WERI-Rb-1 (cell line): ENCODE results near the gene SUN1.

ENCODE experiments used
- DNase-seq: peaks from one replicate; pipeline ENCODE4 v3.0.0-alpha.2; 2020
- H3K27ac ChIP-seq: fragments of 250-450 bp; sonication (Bioruptor Pico); 2 replicates; pipeline ENCODE4 v1.5.1; 2020; ENCODE audit warnings: mild to moderate bottlenecking, moderate library complexity
- H3K27me3 ChIP-seq: fragments of 250-450 bp; sonication (Bioruptor Pico); 2 replicates; pipeline ENCODE4 v1.5.1; 2021; ENCODE audit warnings: mild to moderate bottlenecking, low read depth, moderate library complexity; ENCODE audit not compliant: insufficient read depth, severe bottlenecking
- H3K36me3 ChIP-seq: fragments of 250-450 bp; sonication (Bioruptor Pico); 2 replicates; pipeline ENCODE4 v1.5.1; 2020; ENCODE audit warnings: mild to moderate bottlenecking, moderate library complexity
- H3K4me3 ChIP-seq: 2 replicates; pipeline ENCODE4 v1.5.1; 2011; ENCODE audit warnings: low read depth, mild to moderate bottlenecking, control low read depth, low read length
- H3K9me3 ChIP-seq: fragments of 250-450 bp; sonication (Bioruptor Pico); 2 replicates; pipeline ENCODE4 v1.5.1; 2021; ENCODE audit warnings: mild to moderate bottlenecking, moderate library complexity; ENCODE audit not compliant: severe bottlenecking
- CTCF ChIP-seq: IDR thresholded peaks from 2 replicates; pipeline ENCODE4 v1.5.1; 2011; ENCODE audit warnings: low read depth, mild to moderate bottlenecking, control low read depth, inconsistent platforms, low read length

Gene SUN1

DNA sequence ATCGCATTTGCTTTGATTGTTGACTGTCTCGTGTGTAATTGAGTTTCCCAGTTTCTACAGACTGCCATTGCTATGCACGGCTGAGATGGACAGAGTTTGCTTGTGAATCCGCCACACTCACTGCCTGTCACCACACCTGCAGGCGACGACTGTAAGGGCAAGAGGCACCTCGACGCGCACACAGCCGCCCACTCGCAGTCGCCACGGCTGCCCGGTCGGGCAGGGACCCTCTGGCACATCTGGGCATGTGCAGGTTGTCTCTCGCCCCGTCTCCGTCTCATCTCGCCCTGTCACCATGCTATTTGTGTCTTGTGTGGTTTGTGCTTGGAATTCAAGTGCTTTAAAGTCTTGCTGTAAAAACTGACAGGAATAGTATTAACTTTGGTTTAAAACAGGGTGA, 17.5 kb downstream of the SUN1 start:
- Histone ChIP-seq H3K27me3 (no peaks in the 10 kb centered on the region), H3K36me3 (peaks cover 79% of the 10 kb centered on the region), H3K9me3 (no peaks in the 10 kb centered on the region), H3K27ac (no peak overlapping the region), H3K4me3 (no peak overlapping the region)
- no peak for DNase-seq
- no peak for TF ChIP-seq CTCF

DNA sequence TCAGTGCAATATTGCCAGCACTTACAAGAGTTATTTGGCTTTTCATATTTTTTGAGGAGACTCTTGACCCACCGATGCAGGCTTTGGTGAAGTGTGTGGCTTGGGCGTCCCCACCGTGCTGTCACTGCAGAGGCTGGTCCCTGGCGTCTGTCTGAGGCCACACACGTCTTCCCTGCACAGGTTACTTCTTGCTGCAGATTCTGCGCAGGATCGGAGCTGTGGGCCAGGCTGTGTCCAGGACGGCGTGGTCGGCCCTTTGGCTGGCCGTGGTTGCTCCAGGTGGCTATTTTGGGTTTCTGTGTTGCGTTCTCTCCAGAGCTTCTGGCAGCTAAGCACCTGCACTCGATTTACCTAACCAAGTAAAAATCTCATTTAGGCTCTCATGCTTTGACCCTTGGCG, 18.9 kb downstream of the SUN1 start:
- no peak for TF ChIP-seq CTCF
- Histone ChIP-seq H3K27me3 (no peaks in the 10 kb centered on the region), H3K9me3 (no peaks in the 10 kb centered on the region), H3K4me3 (no peak overlapping the region), H3K36me3 (peaks cover 82% of the 10 kb centered on the region), H3K27ac (no peak overlapping the region)
- no peak for DNase-seq

GRCh38 chr7:853366-854117, 21.3 kb downstream of the SUN1 start:
- Histone ChIP-seq H3K9me3 (no peaks in the 10 kb centered on the region), H3K36me3 (peaks cover 93% of the 10 kb centered on the region), H3K27ac (no peak overlapping the region), H3K27me3 (no peaks in the 10 kb centered on the region), H3K4me3 (no peak overlapping the region)
- no peak for TF ChIP-seq CTCF
- DNase-seq = no peak

GRCh38 chr7:854118-854775, 22.0 kb downstream of the SUN1 start:
- Histone ChIP-seq H3K36me3 (peaks cover 90% of the 10 kb centered on the region), H3K4me3 (no peak overlapping the region), H3K27me3 (no peaks in the 10 kb centered on the region), H3K9me3 (no peaks in the 10 kb centered on the region), H3K27ac (no peak overlapping the region)
- TF ChIP-seq CTCF = no peak
- DNase-seq = no peak

- no peak for DNase-seq
- H3K36me3 ChIP-seq = peaks cover 95% of the 10 kb centered on the region
Observed at GRCh38 chr7:855686-856369, 23.6 kb downstream of the SUN1 start.

More at GRCh38 chr7:855686-856369, 23.6 kb downstream of the SUN1 start:
- no peak overlapping the region for H3K4me3 ChIP-seq
- no peaks in the 10 kb centered on the region for H3K9me3 ChIP-seq
- H3K27me3 ChIP-seq = no peaks in the 10 kb centered on the region
- no peak overlapping the region for H3K27ac ChIP-seq
- no peak for TF ChIP-seq CTCF
